LNCaP clone FGC (cell line): ENCODE data around the gene AP1G1.

Experiments
- DNase-seq: peaks from one replicate; pipeline ENCODE4 v3.0.0-alpha.2; 2011; ENCODE audit warnings: low read depth
- H3K4me3 ChIP-seq: 2 replicates; pipeline ENCODE4 v1.5.1; 2011; ENCODE audit warnings: mild to moderate bottlenecking, low read depth, low read length, control low read depth
- TF ChIP-seq, protein P1 (sequence below): IDR thresholded peaks from 2 replicates; pipeline ENCODE4 v1.5.1; 2012; ENCODE audit warnings: mild to moderate bottlenecking; ENCODE audit not compliant: control insufficient read depth, insufficient read depth; ENCODE audit errors: extremely low read depth

AP1G1 gene

GRCh38 chr16:71734511-71734910 lies 74.1 kb downstream of the AP1G1 start:
- H3K4me3 ChIP-seq: no peak overlapping the region
- TF ChIP-seq, protein P1, sequence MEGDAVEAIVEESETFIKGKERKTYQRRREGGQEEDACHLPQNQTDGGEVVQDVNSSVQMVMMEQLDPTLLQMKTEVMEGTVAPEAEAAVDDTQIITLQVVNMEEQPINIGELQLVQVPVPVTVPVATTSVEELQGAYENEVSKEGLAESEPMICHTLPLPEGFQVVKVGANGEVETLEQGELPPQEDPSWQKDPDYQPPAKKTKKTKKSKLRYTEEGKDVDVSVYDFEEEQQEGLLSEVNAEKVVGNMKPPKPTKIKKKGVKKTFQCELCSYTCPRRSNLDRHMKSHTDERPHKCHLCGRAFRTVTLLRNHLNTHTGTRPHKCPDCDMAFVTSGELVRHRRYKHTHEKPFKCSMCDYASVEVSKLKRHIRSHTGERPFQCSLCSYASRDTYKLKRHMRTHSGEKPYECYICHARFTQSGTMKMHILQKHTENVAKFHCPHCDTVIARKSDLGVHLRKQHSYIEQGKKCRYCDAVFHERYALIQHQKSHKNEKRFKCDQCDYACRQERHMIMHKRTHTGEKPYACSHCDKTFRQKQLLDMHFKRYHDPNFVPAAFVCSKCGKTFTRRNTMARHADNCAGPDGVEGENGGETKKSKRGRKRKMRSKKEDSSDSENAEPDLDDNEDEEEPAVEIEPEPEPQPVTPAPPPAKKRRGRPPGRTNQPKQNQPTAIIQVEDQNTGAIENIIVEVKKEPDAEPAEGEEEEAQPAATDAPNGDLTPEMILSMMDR: no peak
- DNase-seq: no peak

- DNase-seq: no peak
- no peak overlapping the region for H3K4me3 ChIP-seq
- TF ChIP-seq, protein P1: no peak
Observed at GRCh38 chr16:71732587-71732986, 76.0 kb downstream of the AP1G1 start.

DNA sequence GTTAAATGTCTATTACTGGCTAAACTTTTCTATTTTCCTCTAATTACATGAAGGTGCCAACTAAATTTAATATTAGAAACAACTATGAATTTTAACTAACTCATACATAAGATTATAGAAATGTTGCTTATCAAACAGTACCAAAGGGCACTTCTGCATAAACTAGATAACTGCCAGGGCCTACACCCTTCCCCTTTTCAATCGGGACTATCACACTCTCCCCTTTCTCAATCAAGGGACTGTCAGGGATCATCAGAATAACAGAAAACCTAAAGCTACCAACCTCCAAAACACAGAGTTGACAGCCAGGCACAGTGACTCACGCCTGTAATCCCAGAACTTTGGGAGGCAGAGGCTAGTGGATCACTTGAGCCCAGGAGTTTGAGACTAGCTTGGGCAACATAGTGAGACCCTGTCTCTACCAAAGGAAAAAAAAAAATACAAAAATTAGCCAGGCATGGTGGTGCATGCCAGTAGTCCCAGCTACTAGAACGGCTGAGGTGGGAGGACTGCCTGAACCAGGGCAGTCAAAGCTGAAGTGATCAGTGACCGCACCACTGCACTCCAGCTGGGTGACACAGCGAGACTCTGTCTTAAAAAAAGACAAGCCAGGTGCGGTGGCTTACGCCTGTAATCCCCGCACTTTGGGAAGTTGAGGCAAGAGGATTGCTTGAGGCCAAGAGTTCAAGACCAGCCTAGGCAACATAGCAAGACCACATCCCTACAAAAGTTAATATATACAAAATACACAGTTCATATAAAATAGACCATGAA lies 80.9 kb downstream of the AP1G1 start:
- TF ChIP-seq, protein P1: no peak
- no peak overlapping the region for H3K4me3 ChIP-seq
- no peak for DNase-seq

DNA sequence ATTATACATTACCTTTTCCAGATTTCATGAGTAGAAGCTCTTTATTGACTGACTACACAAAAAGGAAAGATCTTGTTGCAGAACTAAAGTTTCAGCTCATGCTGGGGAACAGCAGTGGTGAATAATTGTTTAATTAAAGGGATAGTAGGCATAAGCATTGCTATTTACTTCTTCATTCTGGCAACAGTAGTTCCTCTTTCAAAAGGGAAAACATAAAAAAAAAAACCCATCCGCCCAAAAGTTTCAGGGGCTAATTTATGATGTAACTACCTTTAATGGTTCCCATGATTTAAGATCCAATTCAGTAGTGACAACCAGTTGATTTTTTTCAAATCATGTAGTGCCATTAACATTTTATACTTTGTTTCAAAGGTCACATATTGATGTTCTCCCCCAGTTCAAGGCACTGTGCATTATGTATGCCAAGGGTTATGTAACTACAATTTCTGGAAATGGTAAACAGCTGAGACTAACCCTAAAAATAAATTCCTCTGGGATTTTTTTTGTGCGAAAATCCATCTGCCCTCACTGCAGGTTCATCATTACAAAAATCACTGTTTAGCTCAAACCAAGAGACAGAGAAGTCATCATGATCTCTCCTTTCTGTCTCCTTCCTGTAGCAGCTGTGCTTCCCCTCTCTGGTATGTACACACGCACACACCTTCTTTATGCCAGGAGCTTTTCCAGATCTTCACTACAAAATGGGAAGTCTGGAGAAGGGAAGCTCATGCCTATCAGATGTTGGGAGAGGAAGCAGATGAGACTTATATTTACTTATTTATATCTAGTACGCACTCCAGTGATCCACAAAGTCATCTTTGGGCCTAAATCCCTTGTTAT lies 81.9 kb downstream of the AP1G1 start:
- DNase-seq: no peak
- TF ChIP-seq, protein P1: no peak
- H3K4me3 ChIP-seq: no peak overlapping the region

- DNase-seq: no peak
- TF ChIP-seq, protein P1: no peak
- H3K4me3 ChIP-seq: peak within 1 kb of the TSS; percentile 74
Observed at GRCh38 chr16:71724320-71724751, 84.3 kb downstream of the AP1G1 start, which contains the start of gene PHLPP2. Gene PHLPP2, minus strand, starts transcription at chr16:71724701. Its CDS starts 9,906 bp downstream, at chr16:71714795.

- TF ChIP-seq, protein P1: no peak
- DNase-seq: peak; percentile 66
- H3K4me3 ChIP-seq: peak overlapping the region; percentile 74
Observed at GRCh38 chr16:71723537-71724319, 84.9 kb downstream of the AP1G1 start.
